NB4 (cell line): Measurements from ENCODE around the gene MRPL23.

Experiments
- DNase-seq: peaks from one replicate; pipeline ENCODE4 v3.0.0; 2010; ENCODE audit warnings: low read depth
- H3K4me3 ChIP-seq: one replicate; pipeline ENCODE4 v1.5.1; 2011; ENCODE audit warnings: mild to moderate bottlenecking, low read depth, low read length, moderate library complexity
- MAX ChIP-seq: IDR thresholded peaks from 2 replicates; pipeline ENCODE4 v1.6.1; 2011; ENCODE audit warnings: low read depth, low read length
- MYC ChIP-seq: IDR thresholded peaks from 2 replicates; pipeline ENCODE4 v1.6.1; 2011; ENCODE audit warnings: low read depth, low read length
- POLR2A ChIP-seq: IDR thresholded peaks from 2 replicates; pipeline ENCODE4 v1.6.1; 2011; ENCODE audit warnings: mild to moderate bottlenecking; ENCODE audit not compliant: insufficient read length; ENCODE audit errors: extremely low read depth
- TF ChIP-seq, protein P1 (sequence below): IDR thresholded peaks from one replicate; pipeline ENCODE4 v1.5.1; 2012; ENCODE audit warnings: low read depth, low read length

MRPL23 gene

DNA sequence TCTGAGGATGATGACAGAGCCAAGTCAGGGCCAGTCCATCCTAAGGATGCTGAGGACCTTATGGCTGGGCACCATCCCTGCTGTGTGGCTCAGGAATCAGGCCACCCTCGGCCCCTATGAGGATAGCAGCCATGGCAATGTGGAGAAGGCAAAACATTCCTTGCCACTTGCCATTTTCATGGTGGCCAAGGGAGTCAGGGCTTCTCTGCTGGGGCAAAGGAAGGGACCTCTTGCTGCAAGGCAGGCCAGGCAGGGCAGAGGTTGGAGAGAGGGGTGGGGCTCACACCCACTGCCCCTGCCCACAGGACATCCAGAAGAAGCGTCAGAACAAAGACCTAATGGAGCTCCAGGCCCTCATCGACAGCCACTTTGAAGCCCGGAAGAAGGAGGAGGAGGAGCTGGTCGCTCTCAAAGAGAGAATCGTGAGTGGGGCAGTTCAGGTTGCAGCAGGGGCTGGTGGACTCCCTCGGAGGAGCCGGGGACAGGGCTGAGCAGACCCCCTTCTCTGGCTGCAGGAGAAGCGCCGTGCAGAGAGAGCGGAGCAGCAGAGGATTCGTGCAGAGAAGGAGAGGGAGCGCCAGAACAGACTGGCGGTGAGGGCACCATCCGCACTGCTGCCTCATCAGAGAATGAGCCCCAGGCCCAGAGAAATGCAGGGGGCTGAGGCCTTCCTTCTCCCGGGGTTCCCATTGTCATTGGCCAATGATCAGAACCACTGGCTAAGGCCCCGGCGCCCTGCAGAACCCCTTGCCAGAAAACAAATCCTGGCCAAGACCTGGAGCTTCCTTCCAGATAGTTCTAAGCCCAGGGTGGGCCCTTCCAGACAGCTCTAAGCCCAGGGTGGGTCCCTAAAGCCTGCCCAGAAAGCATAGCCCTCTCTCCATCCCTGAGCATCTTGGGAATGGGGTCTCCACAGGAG is 13.5 kb upstream of the MRPL23 start:
- DNase-seq, result no peak
- TF ChIP-seq MAX (no peak), POLR2A (no peak), MYC (no peak)
- TF ChIP-seq, protein P1, sequence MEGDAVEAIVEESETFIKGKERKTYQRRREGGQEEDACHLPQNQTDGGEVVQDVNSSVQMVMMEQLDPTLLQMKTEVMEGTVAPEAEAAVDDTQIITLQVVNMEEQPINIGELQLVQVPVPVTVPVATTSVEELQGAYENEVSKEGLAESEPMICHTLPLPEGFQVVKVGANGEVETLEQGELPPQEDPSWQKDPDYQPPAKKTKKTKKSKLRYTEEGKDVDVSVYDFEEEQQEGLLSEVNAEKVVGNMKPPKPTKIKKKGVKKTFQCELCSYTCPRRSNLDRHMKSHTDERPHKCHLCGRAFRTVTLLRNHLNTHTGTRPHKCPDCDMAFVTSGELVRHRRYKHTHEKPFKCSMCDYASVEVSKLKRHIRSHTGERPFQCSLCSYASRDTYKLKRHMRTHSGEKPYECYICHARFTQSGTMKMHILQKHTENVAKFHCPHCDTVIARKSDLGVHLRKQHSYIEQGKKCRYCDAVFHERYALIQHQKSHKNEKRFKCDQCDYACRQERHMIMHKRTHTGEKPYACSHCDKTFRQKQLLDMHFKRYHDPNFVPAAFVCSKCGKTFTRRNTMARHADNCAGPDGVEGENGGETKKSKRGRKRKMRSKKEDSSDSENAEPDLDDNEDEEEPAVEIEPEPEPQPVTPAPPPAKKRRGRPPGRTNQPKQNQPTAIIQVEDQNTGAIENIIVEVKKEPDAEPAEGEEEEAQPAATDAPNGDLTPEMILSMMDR, result no peak

GRCh38 chr11:1934335-1935155 is 12.6 kb upstream of the MRPL23 start:
- peak; percentile 30 for DNase-seq
- no peak overlapping the region for H3K4me3 ChIP-seq
- TF ChIP-seq POLR2A (no peak), MYC (no peak), MAX (no peak)
- TF ChIP-seq, protein P1, result no peak

More for the DNA sequence above, 13.5 kb upstream of the MRPL23 start:
- H3K4me3 ChIP-seq, result no peak overlapping the region

DNA sequence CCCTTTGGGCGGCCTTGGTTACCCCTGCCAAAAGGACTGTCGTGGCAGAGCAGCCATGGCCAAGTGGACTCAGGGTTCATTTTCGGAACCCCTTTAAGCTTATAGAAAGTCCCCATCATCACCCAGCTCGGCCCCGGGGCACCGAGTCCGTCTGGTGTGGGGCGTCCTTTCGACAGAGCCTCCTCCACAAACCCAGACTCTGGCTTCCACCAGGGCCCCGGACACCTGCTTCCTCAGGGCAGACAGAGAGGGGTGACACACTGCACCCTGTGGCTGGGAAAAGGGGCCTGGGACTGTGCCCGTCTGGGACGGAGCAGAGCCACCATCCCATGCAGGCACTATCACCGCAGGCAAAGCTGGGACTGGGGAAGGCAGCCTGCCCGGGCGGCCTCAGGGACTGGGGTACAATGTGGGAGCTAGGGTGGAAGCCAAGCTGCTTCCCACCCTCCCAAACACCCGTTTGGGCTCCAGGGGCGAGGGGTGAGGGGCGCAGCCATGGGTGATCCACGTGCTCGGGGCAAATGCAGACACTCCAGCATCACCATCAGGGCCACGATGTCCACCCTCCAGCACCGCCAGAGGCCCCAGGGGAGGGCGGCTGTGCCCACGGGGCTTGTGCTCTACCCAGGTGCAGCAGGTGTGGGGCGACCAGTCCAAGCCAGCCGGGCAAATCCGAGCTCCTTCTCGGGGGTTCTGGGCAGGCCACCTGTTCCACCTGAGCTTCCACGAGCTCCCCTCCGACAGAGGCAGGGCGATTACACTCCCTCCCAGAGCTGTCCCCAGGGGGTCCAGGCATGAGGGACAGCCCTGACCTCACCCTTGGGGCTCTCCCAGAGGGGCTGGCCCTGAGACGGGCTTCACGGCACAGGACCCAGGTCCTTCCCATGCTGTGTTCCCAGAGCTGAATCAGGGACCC is 11.7 kb upstream of the MRPL23 start:
- TF ChIP-seq MAX (no peak), POLR2A (no peak), MYC (no peak)
- TF ChIP-seq, protein P1, result no peak
- DNase-seq, result no peak

DNA sequence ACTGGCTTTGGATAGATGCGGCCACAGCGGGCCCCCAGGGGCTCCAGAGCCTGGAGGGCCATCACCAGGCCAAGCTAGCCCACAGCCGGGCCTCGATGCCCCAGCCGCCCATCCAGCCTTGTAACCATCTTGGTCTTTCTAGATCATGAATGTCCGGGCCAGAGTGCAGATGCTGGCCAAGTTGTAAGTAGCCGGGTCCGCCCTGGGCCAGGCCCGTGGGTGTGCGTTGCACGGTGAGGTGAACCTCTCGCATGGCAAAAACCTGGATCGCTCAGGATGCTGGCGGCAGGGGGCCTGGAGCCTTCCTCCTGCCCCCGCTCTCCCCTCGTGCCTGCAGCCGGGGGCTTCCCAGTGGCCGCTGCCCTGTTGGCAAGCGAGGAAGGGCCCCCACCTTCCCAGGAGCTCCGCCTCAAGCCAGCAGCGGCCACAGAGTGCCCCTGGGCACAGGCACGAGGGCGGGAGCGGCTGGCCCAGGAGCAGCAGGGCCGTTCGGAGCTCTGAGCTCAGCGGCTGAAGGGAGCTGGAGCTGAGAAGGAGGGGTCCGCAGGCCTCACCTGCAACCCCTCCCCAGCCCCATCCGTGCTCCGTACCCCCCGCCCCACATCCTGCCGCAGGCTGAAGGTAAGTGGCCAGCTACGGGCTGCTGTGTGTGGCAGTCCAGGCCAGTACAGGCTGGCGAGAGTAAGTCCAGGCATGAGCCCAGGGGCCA is 10.9 kb upstream of the MRPL23 start:
- H3K4me3 ChIP-seq, result no peak overlapping the region
- DNase-seq, result no peak
- TF ChIP-seq MYC, result no peak
- no peak for TF ChIP-seq MAX
- no peak for TF ChIP-seq POLR2A
- TF ChIP-seq, protein P1, result no peak

More for the DNA sequence above, 11.7 kb upstream of the MRPL23 start:
- no peak overlapping the region for H3K4me3 ChIP-seq
